ENCODE measurements around the gene ZBTB34. TPM values are rescaled to one million over a fixed set of nuclear protein-coding genes. Genes with fewer than 3 reads are reported as not detected.

Gene ZBTB34
- total RNA-seq, 2 donors from 2014 or later, result 5.0 to 8.2 TPM

DNA sequence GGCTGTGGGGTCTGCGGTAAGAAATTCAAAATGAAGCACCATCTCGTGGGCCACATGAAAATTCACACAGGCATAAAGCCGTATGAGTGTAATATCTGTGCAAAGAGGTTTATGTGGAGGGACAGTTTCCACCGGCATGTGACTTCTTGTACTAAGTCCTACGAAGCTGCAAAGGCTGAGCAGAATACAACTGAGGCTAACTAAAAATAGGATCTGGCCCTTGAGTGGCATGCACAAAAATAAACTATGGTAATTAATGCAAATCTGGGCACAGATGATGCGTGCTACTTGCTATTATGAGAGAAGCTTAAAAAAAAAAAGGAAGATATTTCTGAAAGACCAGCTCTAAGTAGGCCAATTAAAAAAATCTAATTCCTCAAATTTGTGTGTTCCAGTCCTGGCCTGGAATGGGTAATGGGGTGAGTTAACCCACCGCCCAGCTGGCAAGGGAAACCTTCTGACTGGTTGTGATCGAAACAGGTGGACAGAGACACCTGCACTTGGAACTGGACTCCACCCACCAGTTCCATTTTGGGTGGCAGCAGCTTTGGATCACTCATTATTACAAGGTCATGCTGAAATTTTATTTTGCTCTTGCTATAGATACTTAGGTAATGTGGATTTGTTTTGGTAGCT is 26.6 kb upstream of the ZBTB34 start:
- H3K4me1 Mint-ChIP-seq, result peaks cover 20% of the 10 kb centered on the region

DNA sequence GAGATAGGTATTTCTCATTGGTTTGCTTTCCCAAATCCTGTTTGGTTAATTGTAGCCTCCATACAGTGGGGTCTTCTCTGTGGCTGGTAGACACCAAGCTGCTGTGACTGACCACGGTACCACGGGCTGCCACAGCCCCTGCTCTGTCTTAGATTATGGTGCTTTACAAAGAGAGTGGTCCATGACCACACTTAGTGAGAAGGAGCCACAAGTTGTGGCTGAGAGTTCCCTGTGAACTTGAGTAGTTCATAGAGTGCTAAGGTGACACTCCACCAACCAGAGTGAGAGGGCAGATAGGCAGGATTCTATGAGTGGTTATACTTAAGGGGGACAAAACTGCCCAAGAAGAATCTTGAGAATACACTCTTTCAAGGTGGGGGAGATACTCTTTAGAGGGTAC is 25.8 kb upstream of the ZBTB34 start:
- no peaks in the 10 kb centered on the region for H3K9me3 ChIP-seq (ENCODE audit: control insufficient read depth, low read length, poor library complexity, severe bottlenecking)
- H3K4me3 Mint-ChIP-seq, result no peak overlapping the region
- ATAC-seq (no peak), DNase-seq (no peak)
- no peaks in the 10 kb centered on the region for H3K27me3 Mint-ChIP-seq
- peaks cover 22% of the 10 kb centered on the region for H3K4me1 Mint-ChIP-seq
- peaks cover 14% of the 10 kb centered on the region for H3K36me3 Mint-ChIP-seq (ENCODE audit: low read depth)
- peak overlapping the region; percentile 60 for H3K27ac Mint-ChIP-seq

More for the DNA sequence above, 26.6 kb upstream of the ZBTB34 start:
- DNase-seq (no peak), ATAC-seq (no peak)
- no peaks in the 10 kb centered on the region for H3K9me3 ChIP-seq (ENCODE audit: control insufficient read depth, low read length, poor library complexity, severe bottlenecking)
- no peaks in the 10 kb centered on the region for H3K27me3 Mint-ChIP-seq
- peaks cover 14% of the 10 kb centered on the region for H3K36me3 Mint-ChIP-seq (ENCODE audit: low read depth)
- H3K4me3 Mint-ChIP-seq, result no peak overlapping the region
- H3K27ac Mint-ChIP-seq, result peak overlapping the region; percentile 60

DNA sequence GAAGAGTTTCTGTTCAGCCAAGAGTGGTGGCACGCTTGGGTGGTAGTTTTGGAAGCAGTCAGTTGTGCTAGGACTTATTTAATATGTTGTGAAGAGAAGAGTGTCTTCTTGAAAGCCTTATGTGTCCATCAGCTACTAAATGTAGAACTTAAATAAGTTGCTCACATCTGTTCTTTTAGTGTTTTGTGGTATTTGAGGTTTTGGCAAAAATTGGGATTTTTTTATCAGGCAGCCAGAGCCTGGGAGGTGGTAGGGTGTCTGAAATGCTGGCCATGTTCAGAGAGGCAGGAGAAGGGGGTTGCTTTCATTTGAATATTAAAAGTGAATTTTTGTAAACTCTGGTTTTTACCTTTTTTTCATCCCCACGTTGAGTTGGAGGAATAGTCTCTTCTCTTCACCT is 24.2 kb upstream of the ZBTB34 start:
- no peak overlapping the region for H3K4me3 Mint-ChIP-seq
- H3K27ac Mint-ChIP-seq, result peak overlapping the region; percentile 14
- no peaks in the 10 kb centered on the region for H3K27me3 Mint-ChIP-seq
- H3K36me3 Mint-ChIP-seq (ENCODE audit: low read depth), result peaks cover 14% of the 10 kb centered on the region
- no peaks in the 10 kb centered on the region for H3K9me3 ChIP-seq (ENCODE audit: control insufficient read depth, low read length, poor library complexity, severe bottlenecking)
- DNase-seq (no peak), ATAC-seq (no peak)
- peaks cover 22% of the 10 kb centered on the region for H3K4me1 Mint-ChIP-seq

DNA sequence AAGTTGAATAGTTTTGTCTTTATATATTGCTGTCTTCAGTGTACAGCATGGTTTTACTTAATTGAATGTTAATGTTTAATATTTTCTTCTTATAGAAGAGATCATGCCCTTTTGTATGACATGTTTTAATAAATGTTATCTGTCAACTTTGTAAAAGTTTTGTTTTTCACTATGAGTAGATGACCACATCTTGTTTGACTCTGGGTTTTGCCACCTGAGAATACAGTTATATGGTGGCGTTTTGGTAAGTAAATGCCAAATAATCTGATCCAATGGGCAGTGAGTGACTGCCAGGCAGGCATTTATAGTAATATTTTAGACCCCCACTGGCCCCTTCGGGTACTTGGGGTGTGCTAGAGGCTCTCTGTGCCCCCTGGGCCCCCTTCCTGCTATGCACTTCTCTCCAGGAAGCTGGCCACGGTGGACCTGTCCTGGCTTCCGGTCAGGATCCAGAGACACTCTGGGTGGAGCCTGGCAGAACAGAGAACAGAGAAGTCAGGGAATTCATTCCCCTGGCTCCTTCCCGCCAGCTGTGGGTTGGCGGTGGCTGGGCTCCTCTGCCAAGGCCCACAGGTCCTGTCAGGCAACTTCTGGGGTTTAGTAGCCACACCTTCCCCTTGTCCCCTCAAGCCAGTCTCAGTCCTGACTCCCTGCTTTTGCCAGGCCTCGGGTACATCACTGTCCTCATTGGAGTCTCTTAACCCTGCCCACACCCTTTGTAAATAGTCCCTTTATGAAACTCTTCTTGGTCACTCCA is 22.2 kb upstream of the ZBTB34 start:
- no peaks in the 10 kb centered on the region for H3K27me3 Mint-ChIP-seq
- peaks cover 11% of the 10 kb centered on the region for H3K36me3 Mint-ChIP-seq (ENCODE audit: low read depth)
- no peak overlapping the region for H3K27ac Mint-ChIP-seq
- no peaks in the 10 kb centered on the region for H3K9me3 ChIP-seq (ENCODE audit: control insufficient read depth, low read length, poor library complexity, severe bottlenecking)
- DNase-seq (no peak), ATAC-seq (no peak)
- H3K4me1 Mint-ChIP-seq, result peaks cover 23% of the 10 kb centered on the region
- no peak overlapping the region for H3K4me3 Mint-ChIP-seq

DNA sequence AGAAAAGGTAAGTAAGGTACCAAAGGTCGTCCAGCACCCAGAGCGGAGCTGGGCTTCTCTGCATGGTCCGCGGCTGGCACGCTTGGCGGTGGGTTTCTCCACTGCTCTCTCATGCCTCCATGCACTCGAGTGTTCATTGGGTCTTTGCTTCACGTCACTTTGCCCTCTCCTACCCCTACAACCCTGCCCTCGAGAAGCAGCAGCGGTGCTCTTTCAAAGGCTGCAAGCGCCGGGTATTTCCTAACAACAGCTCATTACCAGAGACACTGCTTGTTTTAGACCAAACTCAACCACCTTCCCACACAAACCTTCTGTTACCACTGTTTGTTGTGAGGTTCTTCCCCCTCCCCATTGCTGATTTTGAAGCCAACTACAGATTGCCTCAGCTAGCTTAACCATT is 21.5 kb upstream of the ZBTB34 start:
- Mint-ChIP-seq H3K27ac (peak overlapping the region; percentile 65), H3K36me3 (ENCODE audit: low read depth) (peaks cover 9% of the 10 kb centered on the region), H3K4me3 (no peak overlapping the region), H3K27me3 (no peaks in the 10 kb centered on the region), H3K4me1 (peaks cover 18% of the 10 kb centered on the region)
- ATAC-seq, result no peak
- no peaks in the 10 kb centered on the region for H3K9me3 ChIP-seq (ENCODE audit: control insufficient read depth, low read length, poor library complexity, severe bottlenecking)
- no peak for DNase-seq

DNA sequence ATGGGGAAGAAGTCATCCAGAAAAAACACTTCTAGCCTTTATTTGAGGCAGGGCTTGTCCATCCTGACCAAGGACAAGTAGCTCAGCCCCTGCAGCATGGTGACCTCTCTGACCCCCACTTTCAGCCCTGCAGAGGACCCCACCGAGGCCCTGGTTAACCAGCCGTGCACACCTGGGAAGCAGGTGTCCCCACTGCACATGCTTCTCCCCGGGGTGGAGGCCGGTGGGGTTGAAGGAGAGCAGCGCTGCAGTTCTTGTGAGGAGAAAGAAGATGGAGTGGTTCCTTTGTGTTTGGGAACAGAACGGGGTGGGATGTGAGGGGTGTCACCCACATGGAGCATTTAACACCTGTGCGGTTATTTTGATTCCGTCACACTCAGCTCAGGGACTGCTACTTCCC is 21.1 kb upstream of the ZBTB34 start:
- Mint-ChIP-seq H3K4me1 (peaks cover 16% of the 10 kb centered on the region), H3K27me3 (no peaks in the 10 kb centered on the region), H3K4me3 (no peak overlapping the region), H3K27ac (peak overlapping the region; percentile 65), H3K36me3 (ENCODE audit: low read depth) (peaks cover 7% of the 10 kb centered on the region)
- DNase-seq (no peak), ATAC-seq (no peak)
- no peaks in the 10 kb centered on the region for H3K9me3 ChIP-seq (ENCODE audit: control insufficient read depth, low read length, poor library complexity, severe bottlenecking)

DNA sequence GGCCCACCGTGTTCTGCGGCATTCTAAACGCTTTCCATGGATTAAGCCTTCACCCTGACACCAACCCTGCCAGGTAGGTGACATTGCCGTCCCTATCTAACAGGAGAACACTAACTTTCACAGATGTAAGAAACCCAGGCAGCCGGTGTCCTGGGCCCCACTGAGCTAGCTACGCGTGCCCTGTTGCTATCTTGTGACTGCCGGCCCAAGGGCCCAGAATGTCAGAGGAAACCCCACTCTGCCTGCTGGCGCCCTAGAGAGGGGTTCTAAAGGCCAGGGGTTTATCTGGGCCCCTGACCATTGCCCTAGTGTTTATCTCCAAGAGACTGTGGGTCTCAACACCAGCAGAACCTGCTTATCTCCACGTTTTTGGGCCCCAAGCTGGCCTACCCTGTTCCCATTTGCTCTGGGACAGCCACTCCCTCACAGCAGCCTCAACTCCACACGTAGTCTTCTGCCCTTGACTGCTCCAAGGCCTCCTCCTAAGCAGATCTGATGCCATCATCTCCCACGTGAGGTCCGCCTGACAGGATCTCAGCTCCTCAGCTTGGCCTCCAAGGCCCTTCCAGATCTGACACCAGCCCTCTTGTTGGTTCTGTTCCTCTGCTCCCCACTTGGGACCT is 18.1 kb upstream of the ZBTB34 start:
- ATAC-seq (no peak), DNase-seq (no peak)
- H3K9me3 ChIP-seq (ENCODE audit: control insufficient read depth, low read length, poor library complexity, severe bottlenecking), result no peaks in the 10 kb centered on the region
- Mint-ChIP-seq H3K4me3 (no peak overlapping the region), H3K4me1 (peaks cover 7% of the 10 kb centered on the region), H3K27ac (no peak overlapping the region), H3K27me3 (peaks cover 5% of the 10 kb centered on the region), H3K36me3 (ENCODE audit: low read depth) (peaks cover 2% of the 10 kb centered on the region)

DNA sequence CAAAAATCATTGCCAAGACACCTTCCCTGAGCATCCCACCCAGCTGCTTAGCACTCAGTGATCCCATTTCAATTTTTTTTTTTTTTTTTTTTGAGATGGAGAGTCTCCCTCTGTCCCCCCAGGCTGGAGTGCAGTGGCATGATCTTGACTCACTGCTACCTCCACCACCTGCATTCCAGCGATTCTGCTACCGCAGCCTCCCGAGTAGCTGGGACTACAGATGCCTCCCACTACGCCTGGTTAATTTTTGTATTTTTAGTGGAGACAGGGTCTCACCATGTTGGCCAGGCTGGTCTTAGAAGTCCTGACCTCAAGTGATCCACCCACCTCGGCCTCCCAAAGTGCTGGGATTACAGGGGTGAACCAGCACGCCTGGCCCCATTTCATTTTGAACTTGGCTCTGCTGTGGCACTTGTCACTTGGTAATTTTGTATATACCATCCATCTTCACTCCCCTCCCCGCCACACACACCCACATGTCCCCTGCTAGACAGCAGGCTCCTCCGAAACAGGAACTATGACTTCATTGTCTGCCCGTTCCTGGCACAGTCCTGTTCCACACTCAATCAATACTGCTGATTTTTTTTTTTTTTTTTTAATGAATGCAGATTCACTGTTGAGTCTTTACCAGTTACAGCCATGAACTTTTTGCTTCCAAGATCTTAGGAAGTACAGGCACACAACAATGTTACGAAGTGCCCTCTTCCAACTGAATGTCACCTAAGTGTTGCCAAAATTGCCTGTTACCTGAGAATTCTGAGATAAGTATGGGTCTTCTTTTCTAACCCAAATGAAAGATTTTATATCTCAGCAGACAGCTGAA is 17.3 kb upstream of the ZBTB34 start:
- Mint-ChIP-seq H3K27ac (no peak overlapping the region), H3K4me3 (no peak overlapping the region), H3K27me3 (peaks cover 13% of the 10 kb centered on the region), H3K36me3 (ENCODE audit: low read depth) (peaks cover 2% of the 10 kb centered on the region), H3K4me1 (peaks cover 7% of the 10 kb centered on the region)
- ATAC-seq, result no peak
- H3K9me3 ChIP-seq (ENCODE audit: control insufficient read depth, low read length, poor library complexity, severe bottlenecking), result no peaks in the 10 kb centered on the region
- DNase-seq, result no peak

DNA sequence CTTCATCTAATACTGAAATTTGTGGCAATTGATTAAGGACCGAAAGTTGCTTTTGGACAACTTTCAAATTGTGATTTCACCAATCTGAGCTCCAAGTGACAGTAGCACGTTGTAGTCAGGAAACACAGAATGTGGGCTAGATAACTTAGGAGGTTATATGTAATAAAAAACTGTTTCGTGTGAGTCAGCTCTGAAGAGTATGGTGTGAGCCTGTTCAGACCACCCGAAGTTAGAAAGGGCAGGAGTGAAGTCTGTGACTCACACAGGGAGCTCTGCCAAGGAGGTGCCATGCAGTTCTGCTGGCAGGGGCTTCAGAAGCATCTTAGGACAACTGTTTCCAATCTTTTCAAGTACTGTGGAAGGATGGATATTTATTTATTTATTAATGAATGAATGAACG is 16.4 kb upstream of the ZBTB34 start:
- ATAC-seq, result no peak
- no peak overlapping the region for H3K4me3 Mint-ChIP-seq
- H3K27ac Mint-ChIP-seq, result no peak overlapping the region

DNA sequence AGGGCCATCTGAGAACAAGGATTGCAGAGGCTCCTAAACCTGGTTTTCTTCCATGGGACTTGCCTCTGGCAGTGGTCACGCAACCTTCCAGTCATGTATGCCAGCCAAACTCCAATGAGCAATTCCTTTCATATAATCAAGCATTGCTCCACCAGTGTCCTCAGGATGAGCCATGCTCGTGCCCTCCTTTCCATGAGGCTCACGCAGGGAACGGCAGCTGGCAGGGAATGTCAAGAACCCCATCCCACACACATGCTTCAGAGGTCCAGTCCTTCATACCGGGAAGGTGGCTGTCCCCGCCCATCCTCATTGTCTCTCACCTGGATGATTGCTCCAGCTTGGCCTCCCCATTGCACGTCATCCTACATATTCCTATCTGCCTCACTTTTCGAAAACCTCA is 13.4 kb upstream of the ZBTB34 start:
- no peak for ATAC-seq
- Mint-ChIP-seq H3K27ac (no peak overlapping the region), H3K27me3 (peaks cover 32% of the 10 kb centered on the region), H3K4me3 (no peak overlapping the region), H3K36me3 (ENCODE audit: low read depth) (no peaks in the 10 kb centered on the region), H3K4me1 (peaks cover 3% of the 10 kb centered on the region)
- H3K9me3 ChIP-seq (ENCODE audit: control insufficient read depth, low read length, poor library complexity, severe bottlenecking), result no peaks in the 10 kb centered on the region
- DNase-seq, result no peak

More for the DNA sequence above, 16.4 kb upstream of the ZBTB34 start:
- Mint-ChIP-seq H3K27me3 (peaks cover 17% of the 10 kb centered on the region), H3K36me3 (ENCODE audit: low read depth) (no peaks in the 10 kb centered on the region), H3K4me1 (peaks cover 5% of the 10 kb centered on the region)
- H3K9me3 ChIP-seq (ENCODE audit: control insufficient read depth, low read length, poor library complexity, severe bottlenecking), result no peaks in the 10 kb centered on the region
- no peak for DNase-seq

DNA sequence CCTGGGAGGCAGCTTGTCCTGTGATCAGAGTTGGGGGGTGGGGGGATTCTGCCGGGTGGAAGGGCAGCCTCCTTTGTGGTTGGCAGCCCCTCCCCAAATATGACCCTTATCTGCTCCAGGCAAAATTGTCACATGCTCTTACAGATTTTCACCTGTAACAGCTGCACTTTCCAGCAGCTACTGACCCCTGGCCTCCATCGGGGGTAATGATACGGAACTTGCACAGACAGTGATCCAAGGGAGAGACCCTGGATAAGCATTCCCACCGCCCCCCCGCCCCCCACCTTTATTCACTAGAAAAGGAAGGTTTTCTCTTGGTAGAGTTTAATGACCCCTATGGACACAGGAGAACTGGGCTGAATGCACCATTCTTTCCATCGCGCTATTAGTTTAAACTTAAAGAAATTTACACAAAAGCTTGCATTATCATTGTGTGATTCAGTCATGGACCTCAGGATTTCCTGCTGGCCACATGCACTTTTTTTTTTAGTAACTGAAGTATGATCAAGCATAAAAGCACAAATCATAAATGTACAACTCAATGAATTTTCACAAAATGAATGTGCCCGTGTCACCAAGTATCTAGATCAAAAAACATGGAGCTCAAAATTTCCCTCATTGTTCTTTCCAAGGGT is 10.7 kb upstream of the ZBTB34 start:
- Mint-ChIP-seq H3K4me1 (no peaks in the 10 kb centered on the region), H3K27me3 (peaks cover 53% of the 10 kb centered on the region), H3K4me3 (no peak overlapping the region), H3K36me3 (ENCODE audit: low read depth) (peaks cover 2% of the 10 kb centered on the region), H3K27ac (no peak overlapping the region)
- no peaks in the 10 kb centered on the region for H3K9me3 ChIP-seq (ENCODE audit: control insufficient read depth, low read length, poor library complexity, severe bottlenecking)
- ATAC-seq (no peak), DNase-seq (no peak)

DNA sequence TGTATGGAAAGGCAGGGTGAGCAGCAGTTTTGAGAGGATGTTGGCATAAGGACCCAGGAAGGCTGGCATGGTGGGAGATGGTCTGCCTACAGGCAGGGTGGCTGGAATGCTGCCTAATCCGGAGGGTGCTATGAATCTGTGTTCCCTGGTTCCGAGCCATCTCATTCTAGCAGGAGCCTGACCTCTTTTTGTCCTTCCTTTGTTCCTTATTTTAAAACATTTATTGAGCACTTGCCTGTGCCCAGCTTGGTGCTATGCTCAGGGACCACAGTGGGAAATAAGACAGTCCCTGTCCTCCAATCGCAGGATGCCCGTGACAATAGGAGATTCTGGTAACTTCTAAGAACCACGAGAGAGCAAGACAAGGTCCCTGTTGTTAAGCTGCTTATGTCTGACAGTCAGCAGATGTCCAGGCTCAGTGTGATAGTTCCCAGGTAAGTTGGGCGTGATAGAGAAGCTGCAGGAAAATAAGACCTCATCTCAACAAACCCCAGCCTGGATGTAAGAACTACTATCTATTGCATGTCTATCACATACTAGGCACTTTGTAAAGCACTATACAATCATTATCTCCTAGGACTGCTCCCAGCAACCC is 9.1 kb upstream of the ZBTB34 start:
- Mint-ChIP-seq H3K27me3 (peaks cover 63% of the 10 kb centered on the region), H3K4me3 (no peak overlapping the region), H3K36me3 (ENCODE audit: low read depth) (peaks cover 2% of the 10 kb centered on the region), H3K27ac (no peak overlapping the region), H3K4me1 (no peaks in the 10 kb centered on the region)
- H3K9me3 ChIP-seq (ENCODE audit: control insufficient read depth, low read length, poor library complexity, severe bottlenecking), result no peaks in the 10 kb centered on the region
- ATAC-seq, result no peak
- no peak for DNase-seq
